Activated T-cell treated with anti-CD3 and anti-CD28 coated beads for 24 hours (primary cell): ENCODE results near the gene EFCAB6.
"Not testable (repeated sequence)": the region's sequence is repeated elsewhere in the genome, so short reads cannot be mapped to it uniquely, and the experiment has no call there.

ENCODE experiments used
- DNase-seq: peaks from one replicate; pipeline ENCODE4 v3.0.0-alpha.2; 2020; ENCODE audit warnings: low read depth

The EFCAB6 gene

GRCh38 chr22:43706571-43707328 is 105.4 kb downstream of the EFCAB6 start:
- no peak for DNase-seq

GRCh38 chr22:43706151-43706550 is 106.0 kb downstream of the EFCAB6 start:
- DNase-seq: no peak

- DNase-seq: no peak
These were observed 108.1 kb downstream of the EFCAB6 start for GRCh38 chr22:43704051-43704450.

DNA sequence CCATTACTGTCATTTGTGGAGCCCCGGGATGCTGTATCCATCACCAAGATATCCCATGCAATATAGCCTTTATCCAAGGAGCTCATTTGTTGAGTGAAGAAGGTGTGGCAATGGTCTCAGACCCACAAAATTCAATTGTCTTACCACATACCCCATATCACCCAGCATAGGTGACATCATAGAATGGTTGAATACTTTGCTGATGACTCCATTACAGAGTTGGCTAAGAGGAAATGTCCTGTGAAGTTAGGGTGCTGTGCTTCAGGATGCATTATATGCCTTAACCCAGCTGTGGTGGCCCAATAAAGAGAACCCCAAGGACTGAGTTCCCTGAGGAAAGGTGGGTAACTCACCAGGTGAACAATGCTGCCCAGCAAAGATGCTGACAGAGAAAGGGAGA is 113.7 kb downstream of the EFCAB6 start:
- DNase-seq: no peak

DNA sequence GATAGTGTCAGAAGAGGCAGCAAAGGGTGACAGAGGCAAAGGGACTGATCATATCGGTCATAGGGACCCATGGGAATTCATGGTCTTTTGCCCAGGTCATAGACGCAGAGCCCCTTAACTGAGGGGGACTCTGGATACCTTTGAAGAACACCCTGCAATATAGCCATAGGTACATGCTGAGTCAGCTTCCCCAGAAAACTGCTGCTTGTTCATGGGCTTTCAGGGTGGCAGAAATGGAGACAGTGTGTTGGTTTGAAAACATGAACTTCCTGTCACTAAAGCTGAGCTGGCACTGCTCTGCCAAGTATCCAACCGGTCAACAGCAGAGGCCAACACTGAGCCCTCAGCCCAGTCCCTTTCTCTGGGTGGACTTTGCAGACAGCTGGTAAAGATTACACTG is 114.2 kb downstream of the EFCAB6 start:
- DNase-seq: no peak

DNA sequence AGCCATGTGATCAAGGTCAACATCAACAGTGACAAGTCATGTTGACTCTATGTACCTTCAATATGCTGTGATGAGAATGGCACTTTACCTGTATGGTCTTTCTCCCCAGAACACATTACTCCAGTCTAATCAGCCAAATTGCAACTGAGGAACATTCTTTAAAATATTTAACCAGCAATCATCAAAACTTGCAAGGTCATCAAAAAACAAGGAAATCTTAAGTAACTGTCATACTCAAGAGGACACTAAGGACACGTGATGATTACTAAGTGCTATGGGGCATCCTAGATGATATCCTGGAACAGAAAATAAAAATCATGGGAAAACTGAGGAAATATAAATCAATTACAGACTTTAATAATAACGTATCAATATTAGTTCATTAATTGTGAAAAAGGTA is 118.9 kb downstream of the EFCAB6 start:
- no peak for DNase-seq

DNA sequence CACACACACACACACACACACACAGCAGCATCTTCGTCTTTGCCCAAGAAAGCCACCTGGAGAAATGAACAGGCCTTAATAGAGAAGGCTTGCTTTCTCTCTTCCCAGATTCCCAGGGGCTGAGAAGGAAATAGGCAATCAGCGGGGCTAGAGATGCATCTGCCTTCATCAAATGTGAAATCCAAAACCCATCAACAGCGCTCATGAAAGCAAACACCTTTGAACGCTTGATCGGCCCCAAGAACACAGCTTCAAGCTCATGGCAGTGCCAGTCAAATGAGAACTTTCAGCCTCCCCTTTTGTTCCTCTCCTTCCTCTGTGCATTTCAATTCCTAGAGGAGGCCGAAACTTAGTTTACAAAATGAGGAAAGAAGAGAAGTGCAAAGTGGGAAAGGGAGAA is 122.7 kb downstream of the EFCAB6 start:
- no peak for DNase-seq

- no peak for DNase-seq
These were observed 129.3 kb downstream of the EFCAB6 start for GRCh38 chr22:43682851-43683250.

- no peak for DNase-seq
These were observed 130.3 kb downstream of the EFCAB6 start for GRCh38 chr22:43681731-43682360.

GRCh38 chr22:43670513-43670912 is 141.6 kb downstream of the EFCAB6 start:
- DNase-seq: no peak

- no peak for DNase-seq
These were observed 142.9 kb downstream of the EFCAB6 start for GRCh38 chr22:43669190-43669589.

DNA sequence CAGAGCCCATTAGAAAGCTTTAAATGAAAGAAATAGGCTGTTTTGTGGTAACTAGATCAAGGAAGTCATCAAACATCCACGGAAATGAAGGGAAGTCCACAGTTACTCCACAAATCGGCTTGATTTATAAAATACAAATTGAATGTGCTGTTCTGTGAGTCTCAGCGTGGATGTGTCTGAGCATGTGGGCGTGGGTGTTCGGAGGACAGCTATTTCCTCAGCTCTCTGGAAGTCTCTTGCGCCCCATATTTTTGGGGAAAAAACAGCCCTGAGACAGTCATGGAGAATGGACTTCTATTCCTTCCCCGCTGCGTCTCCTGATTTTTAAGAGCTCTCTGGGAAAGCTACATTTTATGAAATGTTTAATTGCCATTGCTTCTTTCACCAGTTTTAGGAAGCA is 144.4 kb downstream of the EFCAB6 start:
- DNase-seq: no peak

DNA sequence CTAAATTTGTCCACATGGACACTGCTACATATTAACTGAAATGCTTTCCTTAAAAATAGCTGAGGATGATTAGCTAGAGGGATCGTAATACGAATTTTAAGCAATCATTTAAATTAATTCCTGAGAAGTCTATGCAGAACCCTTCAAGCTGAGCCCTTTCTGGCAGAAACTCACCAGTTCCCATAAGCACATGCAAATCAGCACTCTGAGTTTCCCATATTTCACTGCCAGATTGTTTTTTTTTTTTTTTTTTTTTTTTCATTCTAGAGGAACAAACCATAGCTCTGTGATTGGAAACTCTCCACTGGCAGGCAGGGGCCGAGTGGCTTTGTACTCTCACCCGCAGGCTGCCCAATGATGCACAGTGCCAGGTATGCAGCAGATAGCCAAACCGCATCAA is 145.6 kb downstream of the EFCAB6 start:
- DNase-seq: no peak

DNA sequence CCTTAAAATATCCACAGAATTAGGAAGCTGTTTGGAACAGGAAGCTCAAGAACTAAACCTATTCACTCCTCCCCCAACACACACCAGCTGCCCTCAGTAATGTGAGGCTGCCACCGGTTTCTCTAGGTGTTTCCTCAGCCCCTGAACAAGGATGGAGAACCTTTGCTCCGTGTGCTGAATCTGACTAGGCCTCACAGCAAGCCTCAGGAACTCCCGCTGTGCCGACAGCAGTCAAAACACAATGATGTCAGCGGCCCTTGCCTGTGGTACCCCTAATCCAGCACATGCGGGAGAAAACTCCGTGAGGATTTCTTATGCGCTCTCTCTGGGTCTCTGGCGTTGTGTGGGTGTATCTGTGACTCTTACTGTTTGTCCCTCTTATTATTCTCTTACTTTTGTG is 153.3 kb downstream of the EFCAB6 start:
- no peak for DNase-seq

GRCh38 chr22:43656581-43656980 is 155.5 kb downstream of the EFCAB6 start:
- DNase-seq: not testable (repeated sequence)

- no peak for DNase-seq
These were observed 157.8 kb downstream of the EFCAB6 start for GRCh38 chr22:43654271-43654670.

GRCh38 chr22:43652845-43653244 is 159.3 kb downstream of the EFCAB6 start:
- DNase-seq: no peak

- no peak for DNase-seq
These were observed 168.7 kb downstream of the EFCAB6 start for GRCh38 chr22:43643387-43643786.

DNA sequence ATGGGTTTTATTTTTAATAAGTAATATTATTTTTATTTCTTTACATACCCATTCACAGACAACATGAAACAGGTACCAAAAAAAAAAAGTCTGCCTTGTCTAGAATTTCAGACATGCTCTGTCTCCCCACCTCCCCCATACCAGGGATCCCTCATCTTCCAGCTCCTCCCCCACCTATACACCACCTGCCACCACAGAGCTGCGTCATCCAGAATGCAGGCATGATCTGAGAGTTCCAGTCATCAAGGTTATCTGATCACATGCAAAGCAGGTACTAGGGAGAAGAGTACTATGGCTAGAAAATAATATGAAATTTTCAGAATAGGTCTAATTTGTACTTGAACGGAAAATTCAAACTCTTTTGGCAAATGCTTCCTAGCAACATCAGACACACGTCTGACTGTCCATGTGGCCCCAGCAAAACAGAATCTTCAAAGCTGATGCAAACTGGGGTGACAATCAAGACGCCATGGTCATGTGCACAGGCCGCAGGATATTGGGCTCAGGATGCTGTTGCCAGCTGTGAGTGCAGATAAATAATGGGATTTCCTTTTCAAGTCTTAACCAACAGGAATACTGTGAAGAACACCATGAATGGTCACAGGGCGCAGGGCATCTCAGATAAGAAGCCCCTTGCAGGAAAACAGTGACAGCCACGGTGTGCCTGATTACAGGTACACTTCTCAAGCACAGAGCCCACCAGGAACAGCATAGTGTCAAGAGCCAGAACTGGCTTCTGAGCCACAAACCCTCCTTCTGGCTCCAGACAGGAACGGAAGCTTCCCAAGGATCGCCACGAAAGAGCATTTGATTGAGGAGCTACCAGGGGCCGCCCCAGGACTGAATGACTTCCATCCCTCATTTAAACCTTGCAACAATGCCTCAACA is 169.5 kb downstream of the EFCAB6 start:
- DNase-seq: no peak

DNA sequence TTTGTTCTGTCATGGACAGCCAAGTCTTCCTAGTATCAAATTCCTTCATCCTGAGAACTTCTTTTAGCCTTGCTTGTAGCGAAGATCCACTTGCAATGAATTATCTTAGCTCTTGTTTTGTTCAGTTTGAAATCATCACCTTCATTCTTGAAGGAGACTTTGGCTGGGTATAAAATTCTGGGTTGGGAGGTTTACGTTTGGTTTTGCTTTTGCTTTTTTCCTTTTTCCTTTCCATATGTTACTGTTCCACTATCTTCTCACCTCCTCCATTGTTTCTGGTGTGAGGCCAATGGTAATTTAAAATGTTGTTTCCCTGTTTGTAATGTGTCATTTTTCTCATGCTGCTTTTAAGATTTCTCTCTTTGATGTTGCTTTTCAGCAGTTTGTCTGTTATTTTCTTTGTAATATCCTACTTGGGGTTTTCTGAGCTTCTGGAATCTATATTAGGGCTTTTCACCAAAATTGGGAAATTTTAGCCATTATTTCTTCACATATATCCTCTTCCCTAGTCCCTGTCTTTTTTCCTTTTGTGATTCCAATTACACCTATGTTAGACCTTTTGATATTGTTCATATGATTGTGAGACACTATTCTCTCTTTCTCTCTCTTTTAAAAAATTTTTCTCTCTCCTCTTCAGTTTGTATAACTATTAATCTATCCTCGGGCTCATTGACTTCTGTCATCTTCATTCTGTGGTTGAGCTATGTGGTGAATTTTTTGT is 172.7 kb downstream of the EFCAB6 start:
- DNase-seq: no peak

- DNase-seq: no peak
These were observed 174.5 kb downstream of the EFCAB6 start for GRCh38 chr22:43637275-43638260.
